Keratinocyte (primary cell): ENCODE results near the gene NOS1AP. TPM values are rescaled to one million over a fixed set of nuclear protein-coding genes. Genes with fewer than 3 reads are reported as not detected.

Experiments
- DNase-seq: peaks from one replicate; pipeline ENCODE4 v3.0.0-alpha.2; 2011; ENCODE audit warnings: low read depth, missing footprints, low spot score
- FAIRE-seq: peaks from 2 replicates; lab custom pipeline; 2011; peaks lifted over from hg19 to GRCh38; lab: Jason Lieb, UNC
- H2AFZ ChIP-seq: 2 replicates; pipeline ENCODE4 v1.6.0; 2012; ENCODE audit warnings: low read length, control low read depth, inconsistent platforms; ENCODE audit not compliant: control insufficient read depth
- H3K27ac ChIP-seq: 2 replicates; pipeline ENCODE4 v1.5.1; 2011; ENCODE audit warnings: low read length; ENCODE audit not compliant: control insufficient read depth, insufficient read depth
- H3K27me3 ChIP-seq: 3 replicates; pipeline ENCODE4 v1.6.0; 2011; ENCODE audit warnings: low read length; ENCODE audit not compliant: control insufficient read depth, insufficient read depth; ENCODE audit errors: extremely low read depth
- H3K36me3 ChIP-seq, 2 experiments: 2 replicates in 1 of 2; 3 replicates in 1 of 2; pipeline ENCODE4 v1.5.1; 2011; ENCODE audit warnings: low read length in 2 of 2, mild to moderate bottlenecking in 1 of 2; ENCODE audit not compliant: control insufficient read depth in 2 of 2, insufficient read depth in 2 of 2; ENCODE audit errors: extremely low read depth in 1 of 2
- H3K4me1 ChIP-seq: 3 replicates; pipeline ENCODE4 v1.5.1; 2011; ENCODE audit warnings: low read length; ENCODE audit not compliant: control insufficient read depth, insufficient read depth; ENCODE audit errors: extremely low read depth
- H3K4me2 ChIP-seq: 3 replicates; pipeline ENCODE4 v1.6.0; 2011; ENCODE audit warnings: low read depth, low read length; ENCODE audit not compliant: control insufficient read depth, insufficient read depth; ENCODE audit errors: extremely low read depth
- H3K4me3 ChIP-seq, 3 experiments: fragments of 200-600 bp in 1 of 3; sonication (generic) in 1 of 3; 2 replicates in 2 of 3; 3 replicates in 1 of 3; pipeline ENCODE4 v1.5.1; 2011 to 2016; ENCODE audit warnings: low read length in 3 of 3, mild to moderate bottlenecking in 3 of 3, control low read depth in 2 of 3, inconsistent platforms in 1 of 3, low read depth in 1 of 3, mixed read lengths in 1 of 3, mixed run types in 1 of 3, moderate library complexity in 1 of 3; ENCODE audit not compliant: control insufficient read depth in 2 of 3, insufficient read depth in 2 of 3; ENCODE audit errors: extremely low read depth in 1 of 3
- H3K79me2 ChIP-seq: 2 replicates; pipeline ENCODE4 v1.6.0; 2012; ENCODE audit warnings: low read length; ENCODE audit not compliant: control insufficient read depth, insufficient read depth
- H3K9ac ChIP-seq: 3 replicates; pipeline ENCODE4 v1.6.0; 2011; ENCODE audit warnings: low read length; ENCODE audit not compliant: control insufficient read depth, insufficient read depth; ENCODE audit errors: extremely low read depth
- H3K9me1 ChIP-seq: 3 replicates; pipeline ENCODE4 v1.6.0; 2011; ENCODE audit warnings: low read length; ENCODE audit not compliant: control insufficient read depth, insufficient read depth; ENCODE audit errors: extremely low read depth
- H3K9me3 ChIP-seq: 2 replicates; pipeline ENCODE4 v1.5.1; 2012; ENCODE audit warnings: low read depth, low read length; ENCODE audit not compliant: control insufficient read depth
- H4K20me1 ChIP-seq: 3 replicates; pipeline ENCODE4 v1.6.0; 2011; ENCODE audit warnings: low read length; ENCODE audit not compliant: control insufficient read depth, insufficient read depth; ENCODE audit errors: extremely low read depth
- CTCF ChIP-seq, 3 experiments: IDR thresholded peaks in 1 of 3; conservative IDR thresholded peaks in 1 of 3; optimal IDR thresholded peaks in 1 of 3; 2 replicates in 2 of 3; 3 replicates in 1 of 3; pipeline versions ENCODE3 to v1.5.1; 2011; ENCODE audit warnings: low read length in 3 of 3, mild to moderate bottlenecking in 3 of 3, moderate library complexity in 2 of 3, control low read depth in 1 of 3, inconsistent platforms in 1 of 3; ENCODE audit not compliant: insufficient read depth in 2 of 3; ENCODE audit errors: extremely low read depth in 1 of 3
- EZH2 ChIP-seq: IDR thresholded peaks from one replicate; pipeline ENCODE4 v1.6.1; 2012; ENCODE audit warnings: inconsistent platforms, mild to moderate bottlenecking, low read length, moderate library complexity
- dilution Hi-C: fragments of 300-500 bp; cut with MboI; formaldehyde crosslinking; loops from one replicate; pipeline ENCODE4 v1.7.0; 2020; ENCODE audit warnings: low sequenced_read_pairs; ENCODE audit not compliant: extremely low pct_ligation_motif_present
- polyA plus RNA-seq, 5 experiments: library from polyadenylated mRNA; depleted of rRNA in 3 of 5; stranded (reverse) in 3 of 5; stranded (forward) in 1 of 5; unstranded in 1 of 5; fragments of >200 nt; gene quantifications; 1 replicate in 1 of 5; 2 replicates in 3 of 5; 3 replicates in 1 of 5; pipeline versions ENCODE4 v1.2.1 to v1.2.3, GENCODE V29; 2011 to 2012; ENCODE audit warnings: missing spikeins in 2 of 5, low read depth in 1 of 5, low replicate concordance in 1 of 5

NOS1AP gene
- polyA plus RNA-seq, 1 donor (not counting 4 experiments of a cell fraction or from before 2014, with no cell fraction given) = not detected

- FAIRE-seq = no peak
- H3K36me3 ChIP-seq = no peaks in the 10 kb centered on the region
- no peak for TF ChIP-seq EZH2
- no peak for TF ChIP-seq CTCF (optimal IDR thresholded peaks at IDR 0.05 in 1 of 3, IDR thresholded peaks at IDR 0.05 in 1 of 3, conservative IDR thresholded peaks at IDR 0.05 in 1 of 3; ENCODE audit: extremely low read depth in 1 of 3, insufficient read depth in 2 of 3, low read length in 3 of 3)
Observed at GRCh38 chr1:162360874-162361260, 291.4 kb downstream of the NOS1AP start.

GRCh38 chr1:162361349-162361748, 291.9 kb downstream of the NOS1AP start:
- H3K36me3 ChIP-seq = no peaks in the 10 kb centered on the region
- no peaks in the 10 kb centered on the region for H3K79me2 ChIP-seq
- FAIRE-seq = no peak
- H3K9me3 ChIP-seq = no peaks in the 10 kb centered on the region
- no peak overlapping the region for H3K27ac ChIP-seq
- DNase-seq = no peak
- no peak for TF ChIP-seq EZH2
- no peak for TF ChIP-seq CTCF (optimal IDR thresholded peaks at IDR 0.05 in 1 of 3, IDR thresholded peaks at IDR 0.05 in 1 of 3, conservative IDR thresholded peaks at IDR 0.05 in 1 of 3; ENCODE audit: extremely low read depth in 1 of 3, insufficient read depth in 2 of 3, low read length in 3 of 3)
- H4K20me1 ChIP-seq = no peaks in the 10 kb centered on the region
- H2AFZ ChIP-seq = no peak overlapping the region
- no peaks in the 10 kb centered on the region for H3K4me1 ChIP-seq
- no peak overlapping the region for H3K4me2 ChIP-seq
- no peaks in the 10 kb centered on the region for H3K9me1 ChIP-seq
- dilution Hi-C loops = no loop called here
- no peak overlapping the region for H3K9ac ChIP-seq
- no peak overlapping the region for H3K4me3 ChIP-seq
- H3K27me3 ChIP-seq = peaks cover 6% of the 10 kb centered on the region

More at GRCh38 chr1:162360874-162361260, 291.4 kb downstream of the NOS1AP start:
- no peak overlapping the region for H3K27ac ChIP-seq
- no peak for DNase-seq
- H3K9ac ChIP-seq = no peak overlapping the region
- H3K4me2 ChIP-seq = no peak overlapping the region
- no peaks in the 10 kb centered on the region for H3K9me3 ChIP-seq
- H3K9me1 ChIP-seq = no peaks in the 10 kb centered on the region
- H2AFZ ChIP-seq = no peak overlapping the region
- H4K20me1 ChIP-seq = no peaks in the 10 kb centered on the region
- H3K79me2 ChIP-seq = no peaks in the 10 kb centered on the region
- peaks cover 6% of the 10 kb centered on the region for H3K27me3 ChIP-seq
- dilution Hi-C loops = no loop called here
- no peak overlapping the region for H3K4me3 ChIP-seq
- no peaks in the 10 kb centered on the region for H3K4me1 ChIP-seq
